Stimulated activated CD4-positive, alpha-beta T cell treated with anti-CD3 and anti-CD28 coated beads, TNF-alpha, amount 100 ng/mL, for 24 hours (primary cell): ENCODE measurements around the gene BABAM1.

Experiments used
- DNase-seq, 3 experiments: peaks; one replicate each; pipeline ENCODE4 v3.0.0-alpha.2; 2020; ENCODE audit warnings: low read depth in 3 of 3

Gene BABAM1

DNA sequence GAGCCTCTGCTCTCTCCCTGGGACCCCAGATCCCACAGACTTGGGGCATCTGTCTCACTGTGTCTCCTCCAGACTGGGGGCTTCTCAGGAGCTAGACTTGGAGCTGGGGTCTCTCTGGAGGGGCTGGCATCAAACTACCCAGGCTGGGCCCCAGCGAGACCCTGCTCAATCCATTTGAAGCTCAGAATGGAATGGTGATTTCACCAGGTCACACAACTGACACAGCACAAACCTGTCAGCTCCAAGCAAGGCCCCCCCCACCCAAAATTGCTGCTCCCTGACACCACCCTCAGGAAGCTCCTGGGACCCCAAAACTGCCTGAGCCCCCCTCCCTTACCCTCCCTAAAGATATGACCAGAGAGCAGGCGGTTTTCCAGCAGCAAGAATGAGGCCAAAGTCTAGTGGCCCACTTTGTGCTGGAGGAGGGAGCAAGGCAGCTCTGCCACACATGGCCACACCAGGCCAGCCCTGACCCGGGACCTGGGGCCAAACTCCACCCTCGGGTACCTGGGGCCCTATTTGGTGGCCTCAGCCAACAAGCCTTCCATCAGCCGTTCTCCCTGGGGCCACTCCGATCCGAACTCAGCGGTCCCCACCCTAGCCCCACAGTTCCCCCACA lies 23.9 kb upstream of the BABAM1 start:
- no peak for DNase-seq

DNA sequence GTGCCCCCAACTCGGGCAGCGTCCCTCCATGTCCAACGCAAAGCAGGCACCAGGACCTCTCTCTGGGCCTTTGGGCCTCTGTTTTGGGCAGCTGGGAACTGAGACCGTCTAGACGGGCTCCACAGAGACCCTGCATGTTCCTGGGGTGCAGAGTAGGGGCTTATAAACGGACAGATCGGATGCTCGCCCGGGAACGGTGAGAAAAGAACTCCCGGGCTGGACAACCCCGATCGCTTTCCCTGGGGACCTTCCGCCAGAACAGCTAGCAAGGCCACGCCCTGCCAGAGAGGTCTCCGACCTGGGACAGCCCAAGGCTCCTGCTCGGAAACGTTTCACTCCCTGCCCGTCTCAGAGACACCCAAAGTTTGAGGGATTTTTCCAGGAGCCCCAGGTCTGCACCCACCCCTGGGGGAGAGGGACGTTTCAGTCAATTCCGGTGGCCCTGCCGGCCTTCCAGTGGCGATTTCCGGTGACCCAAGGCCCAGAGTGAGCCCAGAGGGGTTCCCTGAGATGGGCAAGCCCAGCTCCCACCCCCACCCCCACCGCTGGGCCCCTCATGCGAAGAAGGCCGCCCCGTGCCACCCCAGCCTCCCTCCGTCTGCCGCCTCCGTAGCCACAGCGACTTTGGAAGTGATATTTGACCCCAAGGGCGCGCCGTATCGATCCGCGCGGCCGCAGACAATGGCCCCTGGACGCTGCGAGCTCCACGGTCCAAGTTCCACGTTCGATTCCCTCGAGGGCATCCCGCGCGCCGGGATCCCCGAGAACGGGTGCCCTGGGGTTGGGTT lies 23.2 kb upstream of the BABAM1 start:
- DNase-seq: no peak

- no peak for DNase-seq
Measured at GRCh38 chr19:17244618-17245534, 22.4 kb upstream of the BABAM1 start.

- no peak for DNase-seq
Measured at GRCh38 chr19:17245535-17245984, 21.7 kb upstream of the BABAM1 start, which contains the start of gene NR2F6. Gene NR2F6 (minus strand): TSS chr19:17245919. CDS start chr19:17245220, 699 bp downstream.

DNA sequence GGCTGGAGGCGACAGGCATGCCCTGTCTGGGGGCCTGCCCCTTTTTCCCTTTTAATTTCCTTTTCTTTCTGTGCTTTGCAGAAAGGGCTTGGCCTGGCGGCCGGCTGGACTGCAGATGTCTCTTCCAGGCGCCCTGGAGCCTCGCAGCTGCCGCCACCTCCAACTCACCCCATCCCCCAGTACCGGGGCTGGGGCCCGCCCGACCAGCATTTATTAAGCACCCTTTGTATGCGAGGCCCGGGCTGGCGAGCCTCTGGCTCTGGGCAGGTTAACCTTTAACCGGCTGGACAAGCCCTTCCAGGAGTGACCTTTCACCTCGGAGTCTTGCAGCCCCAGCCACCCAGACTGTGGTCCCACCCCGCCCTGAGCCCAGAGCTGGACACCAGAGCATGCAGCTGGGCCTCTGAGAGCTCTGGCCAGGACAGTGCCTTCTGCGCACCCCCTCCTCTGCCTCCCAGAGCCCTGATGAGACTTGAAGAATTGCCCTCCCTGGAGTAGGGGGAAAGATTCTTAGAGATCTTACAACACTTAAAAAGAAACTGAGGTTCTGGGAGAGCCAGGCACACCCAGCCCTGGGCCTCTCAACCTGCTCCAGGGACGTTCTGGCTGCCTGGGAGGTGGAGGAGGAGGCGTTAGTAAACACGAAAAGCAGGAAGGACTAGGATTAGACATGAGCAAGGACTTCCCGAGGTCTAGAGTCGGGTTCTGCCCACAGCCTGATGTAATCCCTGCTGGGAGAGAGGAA lies 20.4 kb upstream of the BABAM1 start:
- DNase-seq: no peak

GRCh38 chr19:17248011-17248776 lies 19.0 kb upstream of the BABAM1 start:
- DNase-seq: no peak

- DNase-seq: no peak
Measured at GRCh38 chr19:17249887-17250548, 17.2 kb upstream of the BABAM1 start.

DNA sequence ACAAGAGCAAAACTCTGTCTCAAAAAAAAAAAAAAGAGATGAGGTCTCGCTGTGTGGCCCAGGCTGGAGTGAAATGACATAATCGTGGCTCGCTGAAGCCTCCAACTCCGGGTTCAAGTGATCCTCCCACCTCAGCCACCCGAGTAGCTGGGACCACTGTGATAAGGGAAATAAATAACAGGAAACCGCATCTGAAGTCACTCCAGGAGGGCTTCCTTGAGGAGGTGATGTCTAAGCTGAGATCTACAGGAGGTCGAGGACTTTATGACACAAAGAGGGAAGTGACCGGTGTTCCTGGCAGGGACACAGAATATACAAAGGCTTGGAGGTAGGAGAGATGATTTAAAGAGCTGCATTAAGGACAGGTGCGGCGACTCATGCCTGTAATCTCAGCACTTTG lies 12.6 kb upstream of the BABAM1 start:
- DNase-seq: no peak

- no peak for DNase-seq
Measured at GRCh38 chr19:17255150-17255621, 12.1 kb upstream of the BABAM1 start.

GRCh38 chr19:17256130-17256529 lies 11.1 kb upstream of the BABAM1 start:
- no peak for DNase-seq

DNA sequence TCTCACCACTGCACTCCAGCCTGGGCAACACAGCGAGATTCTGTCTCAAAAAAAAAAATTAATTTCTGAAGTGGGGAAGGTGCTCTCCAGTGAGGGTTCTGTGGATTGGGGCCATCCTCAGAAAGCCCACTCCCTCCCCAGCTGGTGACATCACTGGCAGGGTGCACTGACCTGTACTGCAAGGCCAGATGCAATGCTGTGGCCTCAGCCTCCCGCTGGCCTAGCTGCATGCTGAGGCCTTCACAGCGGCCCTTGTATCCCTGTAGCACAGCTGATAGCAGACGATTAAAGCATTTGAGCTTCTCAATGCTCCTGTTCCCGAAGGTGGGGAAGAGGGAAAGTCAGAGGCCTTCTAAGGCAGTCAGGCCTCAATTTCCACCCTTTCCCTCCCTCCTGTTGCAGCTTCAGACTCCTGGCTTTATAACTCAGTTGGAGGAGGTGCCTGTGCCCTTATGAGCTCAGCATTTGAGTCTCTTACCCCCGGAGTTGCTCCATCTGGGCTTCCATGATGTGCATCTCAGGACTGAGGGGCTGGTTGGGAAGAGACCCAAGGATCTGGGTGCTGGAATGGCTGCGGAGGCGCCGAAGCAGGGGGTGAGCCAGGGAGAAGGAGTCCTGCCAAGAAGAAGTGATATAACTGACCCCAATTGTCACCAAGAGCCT lies 8.0 kb upstream of the BABAM1 start:
- no peak for DNase-seq

DNA sequence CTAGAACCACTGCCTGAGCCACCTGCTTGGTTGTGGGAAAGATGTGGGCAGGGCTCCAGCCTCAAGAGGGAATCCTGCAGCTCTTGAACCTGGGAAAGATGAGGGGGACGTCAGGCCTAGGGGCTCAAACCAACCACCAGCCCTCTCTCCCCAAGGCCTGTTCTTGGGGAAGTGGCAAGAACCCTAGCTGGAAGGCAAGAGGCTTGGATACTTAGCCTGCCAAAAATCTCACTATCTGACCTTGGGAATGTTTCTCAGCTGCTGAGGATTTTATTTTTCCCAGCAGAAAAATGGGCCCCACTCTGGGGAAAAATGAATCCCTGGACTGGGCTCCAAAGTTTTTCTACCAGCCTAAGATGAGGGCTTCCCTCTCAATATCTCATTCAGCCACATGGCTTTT lies 7.3 kb upstream of the BABAM1 start:
- DNase-seq: no peak

- DNase-seq: peak; percentile 83 to 90 (median 88)
Measured at GRCh38 chr19:17260842-17261325, 6.4 kb upstream of the BABAM1 start.

- no peak for DNase-seq
Measured at GRCh38 chr19:17262557-17262956, 4.7 kb upstream of the BABAM1 start.

DNA sequence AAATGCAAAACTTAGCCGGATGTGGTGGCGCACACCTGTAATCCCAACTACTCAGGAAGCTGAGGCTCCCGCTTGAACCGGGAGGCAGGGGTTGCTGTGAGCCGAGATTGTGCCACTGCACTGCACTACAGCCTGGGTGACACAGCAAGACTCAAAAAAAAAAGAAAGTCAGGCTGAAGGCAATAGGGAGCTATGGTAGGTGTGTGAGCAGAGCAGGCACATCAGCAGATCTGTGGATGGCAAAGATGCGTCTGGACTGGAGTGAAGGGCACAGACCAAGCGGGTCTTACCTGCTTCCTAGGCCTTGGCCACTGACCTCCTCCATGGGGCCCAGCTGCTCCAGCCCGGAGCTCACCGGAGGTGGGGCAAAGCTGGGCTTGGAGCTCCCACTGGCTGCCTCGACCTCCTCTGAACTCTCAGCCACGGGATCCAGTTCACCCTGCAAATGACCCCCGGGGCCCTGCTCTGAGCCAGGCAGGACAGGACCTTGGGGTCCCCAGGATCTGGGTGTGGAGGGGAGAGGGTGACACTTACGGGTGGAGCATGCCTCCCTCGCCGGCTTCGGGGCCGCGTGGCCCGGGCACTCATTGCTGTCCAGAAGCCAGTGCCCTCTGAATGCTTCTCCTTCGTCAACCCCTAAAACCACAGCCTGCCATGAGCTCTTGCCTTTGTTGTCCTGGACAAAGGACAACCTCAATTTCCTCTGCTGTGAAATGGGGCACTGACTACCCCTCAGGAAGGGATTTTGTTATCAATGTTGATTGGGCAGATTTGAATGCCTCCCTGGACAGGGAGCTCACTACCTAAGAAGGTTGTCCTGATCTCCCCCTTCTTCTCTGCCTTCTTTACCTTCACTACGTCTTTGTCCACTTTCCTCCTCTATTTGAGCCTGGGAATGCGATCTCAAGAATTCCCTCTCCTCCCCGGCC lies 3.3 kb upstream of the BABAM1 start:
- no peak for DNase-seq

DNA sequence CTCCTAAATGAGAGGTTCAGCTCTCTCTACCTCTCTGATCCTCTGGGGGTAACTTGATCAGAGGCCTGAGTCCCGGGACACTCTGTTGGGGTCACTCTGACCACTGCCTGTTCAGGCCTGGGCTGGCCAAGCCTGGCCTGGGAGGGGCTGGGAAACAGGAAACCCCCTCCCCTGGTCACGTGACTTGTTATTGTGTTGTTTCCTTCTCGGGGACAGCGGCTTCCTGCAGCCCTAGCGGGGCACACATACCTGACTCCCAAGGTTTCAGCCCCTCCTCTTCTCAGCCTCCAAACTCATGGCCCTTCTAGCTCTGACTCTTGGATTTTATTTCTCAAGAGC lies 2.6 kb upstream of the BABAM1 start, which contains the start of gene USHBP1:
TSS of gene USHBP1 (minus strand) at position 105 of the 339 bp plus-strand sequence. CDS start 446 bp downstream, outside the sequence.
- no peak for DNase-seq

GRCh38 chr19:17266026-17266425 lies 1.2 kb upstream of the BABAM1 start:
- no peak for DNase-seq

DNA sequence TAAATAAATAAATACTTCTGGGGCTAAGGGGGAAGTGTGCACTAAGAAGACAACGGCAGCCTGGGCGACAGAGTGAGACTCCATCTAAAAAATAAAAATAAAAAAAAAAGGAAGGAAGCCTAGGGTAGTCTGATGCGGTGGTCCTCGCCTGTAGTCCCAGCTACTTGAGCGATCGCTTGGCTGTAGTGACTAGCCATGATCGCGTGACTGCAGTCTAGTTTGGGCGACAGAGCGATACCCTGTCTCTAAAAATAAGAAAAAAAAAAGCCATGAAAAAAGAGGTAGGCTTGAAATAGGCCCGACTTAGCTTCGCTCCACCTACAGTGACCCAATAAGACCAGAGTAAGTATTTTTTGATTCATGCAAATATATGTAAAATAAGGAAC lies 661 bp upstream of the BABAM1 start:
- DNase-seq: no peak
